NCI-H446 treated with DMSO at 0.1 percent for 48 hours (cell line): ENCODE results near the gene EPHA5.

Experiments
- DNase-seq: peaks from one replicate; lab custom pipeline; 2025; lab: John Stamatoyannopoulos, UW

EPHA5 gene

DNA sequence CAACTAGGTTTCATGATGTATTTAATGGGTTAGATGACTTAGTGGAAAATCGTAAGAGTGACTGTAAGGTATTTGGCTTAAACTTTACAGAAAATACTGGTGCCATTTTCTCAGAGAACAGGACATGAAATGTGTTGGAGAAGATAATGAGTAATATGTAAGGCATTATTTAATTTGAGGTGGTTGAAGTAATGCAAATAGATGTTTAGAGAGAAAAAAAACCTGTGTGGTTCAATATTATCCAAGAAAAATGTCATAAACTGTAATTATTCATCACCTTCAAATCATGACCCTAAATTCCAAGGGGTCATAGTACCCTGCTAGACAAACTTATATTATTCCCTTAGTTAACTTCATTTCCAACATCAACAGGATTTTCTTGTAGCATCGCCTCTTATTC, 171.7 kb downstream of the EPHA5 start:
- no peak for DNase-seq

DNA sequence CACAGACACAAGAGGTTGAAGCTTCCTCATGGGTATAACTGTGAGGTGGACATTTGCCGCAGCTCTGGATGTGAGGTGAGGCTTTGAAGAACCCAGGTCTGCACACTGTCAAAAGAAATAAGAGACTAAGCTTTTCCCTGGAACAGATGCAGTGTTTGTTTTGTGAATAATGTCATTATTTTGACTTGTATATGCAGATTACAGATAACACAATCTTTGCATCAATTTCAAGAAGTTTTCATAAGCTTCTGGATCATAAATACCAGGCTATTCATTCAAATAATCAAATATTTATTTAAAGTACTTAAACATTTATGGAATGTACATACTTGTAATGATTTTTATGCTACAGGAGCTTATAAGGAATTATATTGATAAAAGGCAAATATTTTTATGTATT, 174.8 kb downstream of the EPHA5 start:
- no peak for DNase-seq

DNA sequence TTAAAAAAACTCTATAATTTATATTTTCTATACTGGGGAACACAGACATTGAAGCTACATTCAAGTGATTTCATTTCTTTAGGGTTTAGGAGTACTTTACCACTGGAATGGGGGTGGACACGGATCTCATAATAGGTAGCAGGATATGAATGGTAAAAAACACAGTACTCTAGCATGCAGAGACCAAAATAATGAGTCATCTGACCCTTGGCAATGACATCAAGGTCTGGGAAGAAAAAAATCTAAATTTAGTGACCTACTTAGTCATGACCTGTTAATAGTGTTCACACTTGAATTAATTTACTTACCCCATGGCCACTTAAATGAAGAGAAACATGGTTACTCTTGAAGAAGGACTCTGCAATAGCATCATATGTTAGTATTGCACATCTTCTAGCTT, 187.9 kb downstream of the EPHA5 start:
- DNase-seq: no peak

DNA sequence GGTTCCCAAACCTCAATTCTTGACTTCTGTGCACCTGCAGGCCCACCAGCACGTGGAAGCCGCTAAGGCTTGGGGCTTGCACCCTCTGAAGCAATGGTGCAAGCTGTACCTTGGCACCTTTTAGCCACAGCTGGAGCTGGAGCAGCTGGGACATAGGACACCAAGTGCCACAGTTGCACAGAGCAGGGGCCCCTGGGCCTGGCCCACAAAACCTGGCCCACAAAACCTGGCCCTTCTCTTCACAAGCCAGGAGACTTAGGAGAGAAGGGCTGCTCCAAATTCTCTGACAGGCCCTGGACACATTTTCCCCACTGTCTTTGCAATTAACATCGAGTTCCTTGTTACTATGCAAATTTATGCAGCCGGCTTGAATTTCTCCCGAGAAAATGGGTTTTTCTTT, 197.8 kb downstream of the EPHA5 start:
- no peak for DNase-seq

DNA sequence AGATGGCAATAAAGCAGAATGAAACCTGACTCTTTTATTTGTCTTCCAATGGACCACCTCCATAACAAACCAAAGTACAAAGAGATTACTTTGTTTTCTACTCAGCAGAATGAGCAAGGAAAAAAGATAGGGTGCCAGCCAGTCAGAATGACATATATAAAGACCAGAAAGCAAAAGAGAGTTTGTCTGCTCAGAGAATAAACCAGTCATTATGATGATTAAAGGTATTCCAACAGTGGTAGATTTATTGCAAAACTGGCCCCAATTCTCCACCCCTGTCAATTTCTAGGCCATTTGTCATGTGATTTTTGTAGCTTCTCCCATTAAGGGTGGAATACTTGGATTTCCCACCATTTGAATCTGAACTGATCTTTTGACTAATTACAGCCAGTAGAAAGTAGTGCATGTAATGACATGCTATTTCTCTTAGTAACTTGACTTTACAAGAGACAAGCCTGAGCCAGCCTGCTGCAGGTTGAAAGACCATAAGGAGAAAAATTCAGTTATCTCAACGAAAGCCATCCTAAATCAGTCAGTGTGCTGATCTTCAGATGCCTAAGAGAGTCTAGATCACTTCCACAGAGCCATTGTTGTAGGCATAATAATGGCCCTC, 203.1 kb downstream of the EPHA5 start:
- no peak for DNase-seq

DNA sequence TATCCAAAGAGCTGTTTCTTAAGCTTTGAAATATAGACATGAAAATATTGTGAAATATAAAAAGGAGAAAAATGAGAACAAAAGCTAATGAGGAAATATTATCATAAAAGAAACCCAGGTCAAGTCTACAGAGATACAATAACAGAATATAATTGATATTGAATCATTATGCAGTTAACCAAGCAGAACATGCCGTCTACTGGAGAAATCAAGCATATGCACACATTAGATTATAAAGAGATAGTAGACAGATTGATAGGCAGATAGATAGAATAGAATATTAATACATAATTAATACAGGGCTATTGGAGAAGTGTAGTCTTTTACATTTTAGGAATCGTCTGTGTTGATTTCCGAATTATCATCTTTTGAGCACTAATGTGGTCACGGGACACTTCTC, 208.5 kb downstream of the EPHA5 start:
- DNase-seq: no peak

DNA sequence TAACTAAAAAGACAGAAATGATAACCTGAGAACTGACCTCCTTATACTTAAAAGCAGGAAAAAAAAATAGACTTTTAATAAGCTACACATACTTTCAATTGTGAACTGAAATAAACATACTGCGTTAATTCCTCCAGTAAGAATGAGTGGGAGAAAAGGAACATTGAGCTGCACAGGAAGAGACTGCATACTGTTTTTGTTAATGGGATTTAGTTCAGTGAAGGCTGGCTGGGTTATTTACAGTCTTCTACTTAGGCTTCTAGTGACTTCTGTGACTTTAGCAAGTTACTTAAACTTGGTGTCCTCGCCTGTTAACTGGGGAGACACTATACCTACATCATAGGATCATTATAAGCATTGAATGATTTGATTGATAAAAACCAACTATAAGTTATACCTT, 213.3 kb downstream of the EPHA5 start:
- DNase-seq: no peak

DNA sequence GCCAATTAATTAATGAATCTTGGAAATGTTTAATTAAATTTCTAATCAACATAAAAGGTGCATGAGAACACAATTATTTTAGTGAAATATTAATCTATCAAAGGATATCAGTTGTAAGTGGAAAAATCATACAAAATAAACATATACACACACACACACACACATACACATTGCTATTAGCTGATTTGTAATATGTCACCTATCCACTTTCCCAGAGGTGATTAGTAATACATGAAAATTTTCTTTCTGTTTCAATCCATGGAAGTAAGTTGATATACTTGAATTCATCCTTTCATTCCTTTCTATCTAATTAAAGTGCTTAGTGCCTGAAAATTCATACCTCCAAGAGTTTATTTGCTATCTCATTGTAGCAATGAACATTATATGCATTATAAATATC, 213.7 kb downstream of the EPHA5 start:
- DNase-seq: no peak

DNA sequence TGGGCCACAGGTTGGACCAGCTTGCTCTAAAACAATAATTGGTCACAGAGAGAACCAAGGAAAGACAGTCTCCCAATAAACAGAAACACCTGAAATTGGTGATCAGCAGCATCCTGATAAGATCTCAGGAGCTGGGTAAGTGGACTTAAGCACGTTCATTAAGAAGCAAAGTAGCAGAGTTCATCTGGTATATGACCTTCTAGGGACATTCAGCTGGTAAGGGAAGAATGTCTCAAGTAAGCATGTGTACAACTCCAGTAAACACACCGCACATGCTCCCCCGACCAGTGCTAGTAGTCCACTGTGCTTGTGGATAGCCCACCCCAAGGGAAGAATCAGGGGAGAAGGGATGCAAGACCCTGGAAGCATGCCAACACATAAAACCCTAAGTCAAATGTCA, 216.9 kb downstream of the EPHA5 start:
- DNase-seq: no peak

DNA sequence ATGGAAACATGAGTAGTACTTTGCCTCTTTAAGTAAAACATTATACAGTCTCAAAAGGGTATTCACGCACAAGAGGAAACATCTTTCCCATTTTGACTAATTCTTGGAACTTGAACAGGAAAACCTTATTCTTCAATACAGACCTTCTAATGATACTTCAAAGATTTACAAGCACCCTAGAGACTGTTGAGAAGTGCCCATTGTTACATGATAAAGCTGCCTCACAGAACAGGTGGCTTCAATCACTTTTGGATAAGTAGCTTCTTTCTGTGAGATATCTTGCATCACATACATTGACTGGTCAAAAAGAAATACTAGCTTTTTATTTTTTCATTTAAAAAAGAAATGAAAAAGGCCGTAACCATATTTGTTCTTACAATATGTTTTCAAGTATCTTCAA, 219.4 kb downstream of the EPHA5 start:
- no peak for DNase-seq

DNA sequence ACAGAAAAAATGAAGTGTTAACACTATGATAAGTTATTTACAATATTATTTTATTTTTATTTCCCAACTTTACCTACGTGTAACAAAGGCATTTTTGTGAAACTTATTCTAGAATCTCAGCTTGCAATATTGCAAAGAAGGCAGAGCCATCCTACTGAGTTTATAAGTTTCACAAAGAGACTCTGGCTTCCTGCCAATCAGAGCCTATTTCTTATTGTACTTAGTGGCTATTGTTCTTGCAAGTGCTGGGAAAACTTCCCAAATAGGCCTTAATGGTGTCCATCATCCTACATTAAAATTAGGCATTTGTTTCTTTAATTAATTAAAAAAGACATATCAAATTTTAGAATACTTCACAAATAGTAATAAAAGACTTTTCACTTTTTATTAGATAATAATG, 233.2 kb downstream of the EPHA5 start:
- no peak for DNase-seq

DNA sequence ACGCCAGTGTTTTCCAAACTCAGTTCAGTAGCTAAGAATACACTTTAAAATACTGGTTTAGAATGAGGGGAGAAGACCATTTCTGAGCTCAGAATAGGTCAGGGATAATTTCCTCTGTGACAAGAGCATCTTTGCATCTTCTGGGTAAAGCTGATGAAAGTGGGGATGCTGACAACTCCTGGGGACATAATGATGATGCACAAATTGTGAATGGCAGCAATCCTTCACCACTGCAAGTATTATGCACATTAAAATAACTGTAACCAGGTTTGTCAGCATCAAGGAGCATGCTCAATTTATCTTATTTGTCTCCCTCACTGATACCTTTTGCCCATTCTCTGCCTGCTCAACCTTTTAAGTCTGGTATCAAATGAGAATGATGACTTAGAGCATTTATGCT, 248.2 kb downstream of the EPHA5 start:
- no peak for DNase-seq

DNA sequence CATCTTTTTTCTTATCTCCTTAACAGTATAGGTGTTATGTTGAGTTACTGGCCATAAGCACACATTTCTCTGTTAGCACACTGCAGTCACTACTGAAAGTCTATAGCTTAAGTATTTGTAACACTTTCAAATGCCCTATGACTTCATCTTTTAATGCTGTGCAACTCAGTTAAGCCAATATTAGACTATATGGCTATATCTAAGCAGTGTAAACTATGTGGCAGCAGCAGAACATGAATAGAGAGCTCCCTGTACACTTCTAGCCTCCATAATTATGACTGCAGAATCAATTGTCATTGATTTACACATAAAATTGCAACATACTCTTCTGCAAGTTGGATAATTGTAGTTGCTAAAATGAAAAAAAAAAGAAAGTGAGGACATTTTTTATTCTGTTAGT, 250.3 kb downstream of the EPHA5 start:
- DNase-seq: no peak

DNA sequence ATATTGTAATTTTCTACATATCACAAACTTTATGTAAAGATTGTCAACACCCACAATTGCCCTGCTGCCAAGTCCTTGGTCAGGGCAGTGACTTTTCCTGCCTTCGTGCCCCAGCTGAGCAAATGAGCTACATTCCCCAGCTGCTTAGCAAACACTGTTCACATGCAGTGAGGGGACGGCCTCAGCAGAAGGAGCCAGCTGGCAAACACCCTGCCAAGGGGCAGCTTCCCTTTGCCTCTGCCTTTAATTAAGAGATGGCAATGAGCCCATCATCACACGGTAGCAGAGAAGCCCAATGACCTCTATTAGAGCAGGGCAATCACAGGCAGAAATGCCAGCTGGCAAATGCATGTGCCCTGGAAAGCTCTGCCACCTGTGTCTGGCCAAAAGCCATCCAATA, 253.4 kb downstream of the EPHA5 start:
- peak; percentile 97 for DNase-seq

DNA sequence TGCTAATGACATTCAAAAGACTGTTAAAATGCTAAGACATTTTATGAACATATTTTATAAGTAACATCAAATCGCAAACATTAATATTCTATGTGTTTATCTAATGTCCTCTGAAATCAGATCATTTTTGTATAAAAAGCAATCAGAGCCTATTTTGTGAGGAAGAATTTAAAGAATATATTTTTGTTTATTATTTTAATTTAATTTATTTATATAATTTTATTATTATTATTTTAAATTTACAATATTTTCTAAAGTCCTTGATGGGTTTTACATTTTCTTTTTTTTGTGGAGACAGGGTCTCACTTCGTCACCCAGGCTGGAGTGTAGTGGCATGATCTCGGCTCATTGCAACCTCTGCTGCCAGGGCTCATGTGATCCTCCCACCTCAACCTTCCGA, 262.8 kb downstream of the EPHA5 start:
- no peak for DNase-seq

DNA sequence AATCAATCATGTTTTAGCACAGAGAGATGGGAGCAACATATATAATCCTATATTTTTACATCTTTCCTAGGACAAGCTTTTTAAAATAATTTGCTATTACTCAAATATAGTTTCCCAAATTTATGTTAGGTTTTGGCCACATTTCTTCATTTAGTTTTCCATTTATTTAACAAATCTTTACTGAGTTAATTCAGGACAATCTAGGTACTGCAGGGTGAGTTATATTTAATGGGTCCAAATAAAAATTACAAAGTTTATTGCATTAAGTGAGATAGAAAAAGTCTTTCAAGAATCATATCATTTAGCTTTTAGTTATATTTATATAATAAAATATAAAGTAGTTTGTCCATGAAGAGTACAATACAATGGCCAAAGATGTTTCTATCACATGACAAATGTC, 269.2 kb downstream of the EPHA5 start:
- no peak for DNase-seq

DNA sequence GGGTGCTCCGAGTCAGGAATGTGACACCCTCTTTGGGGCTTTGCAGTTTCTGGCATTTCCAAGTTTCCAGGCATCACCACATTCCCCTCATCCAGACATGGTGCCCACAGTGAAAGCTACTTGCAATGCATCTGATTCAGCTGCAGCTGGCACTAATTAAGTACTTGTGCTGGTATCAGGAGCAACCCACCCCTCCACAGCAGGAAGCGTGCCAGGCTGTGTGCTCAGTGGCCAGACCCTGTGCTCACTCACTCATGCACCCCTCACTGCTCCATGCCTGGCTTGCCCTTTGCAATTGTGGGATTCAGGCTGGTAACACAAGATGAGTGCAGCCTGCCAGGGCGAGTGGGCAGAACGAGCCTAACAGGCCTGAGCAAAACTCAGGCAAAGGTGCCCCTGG, 271.2 kb downstream of the EPHA5 start:
- DNase-seq: peak; percentile 9

DNA sequence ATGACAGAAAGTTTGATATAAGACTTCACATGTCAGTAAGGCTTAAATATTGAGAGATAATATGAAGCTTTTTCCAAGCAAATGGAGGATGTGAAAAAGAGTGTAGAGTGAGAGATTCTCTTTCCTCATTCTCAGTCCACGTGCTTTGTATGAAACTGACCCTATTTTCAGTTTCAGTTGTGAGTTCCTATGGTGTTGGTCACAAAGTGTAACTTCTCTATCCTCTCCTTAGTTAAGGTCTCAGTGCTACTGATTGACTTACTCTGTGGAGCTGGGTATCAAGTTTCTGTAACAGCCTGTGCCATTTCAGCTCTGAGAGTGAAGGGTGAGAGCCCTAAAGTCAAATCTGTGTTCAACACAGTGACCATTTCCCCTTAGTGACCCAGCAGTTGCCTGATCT, 277.2 kb downstream of the EPHA5 start:
- no peak for DNase-seq

DNA sequence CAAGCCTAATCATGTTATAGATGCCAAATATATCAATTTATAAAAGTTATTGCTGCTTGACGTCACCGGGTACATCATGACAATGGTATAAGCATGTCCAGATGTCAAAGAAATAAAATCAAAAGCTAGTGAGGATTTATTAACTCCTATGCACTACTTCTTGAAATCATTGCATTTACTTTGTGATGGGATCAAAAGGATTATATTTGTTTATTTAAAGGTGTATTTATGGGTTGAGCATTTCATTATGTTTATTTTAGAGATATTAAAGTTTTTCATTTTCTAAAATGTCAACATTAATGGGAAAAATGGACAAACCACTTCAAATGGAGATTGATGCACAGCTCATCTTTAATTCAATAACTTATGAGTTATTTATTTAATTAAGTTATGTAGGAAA, 277.8 kb downstream of the EPHA5 start:
- DNase-seq: no peak

DNA sequence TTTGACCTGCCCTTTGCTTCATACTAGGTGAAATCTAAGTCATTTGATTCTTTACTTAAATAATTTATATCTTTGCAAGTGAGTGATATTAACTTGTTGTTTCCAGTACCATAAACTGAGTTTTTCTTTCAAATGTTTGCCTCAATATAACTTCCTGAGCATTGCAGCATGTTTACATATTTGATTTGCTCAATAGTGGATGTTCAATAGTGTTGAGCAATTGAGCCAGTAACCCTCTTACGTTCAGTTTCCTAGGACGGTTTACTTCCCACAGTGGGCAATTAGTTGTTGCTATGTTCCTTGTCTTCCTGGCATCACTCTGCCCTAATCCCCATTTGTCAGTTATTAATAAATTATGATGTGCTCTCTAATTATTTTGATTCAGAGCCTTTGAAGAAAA, 278.5 kb downstream of the EPHA5 start:
- DNase-seq: peak; percentile 25

DNA sequence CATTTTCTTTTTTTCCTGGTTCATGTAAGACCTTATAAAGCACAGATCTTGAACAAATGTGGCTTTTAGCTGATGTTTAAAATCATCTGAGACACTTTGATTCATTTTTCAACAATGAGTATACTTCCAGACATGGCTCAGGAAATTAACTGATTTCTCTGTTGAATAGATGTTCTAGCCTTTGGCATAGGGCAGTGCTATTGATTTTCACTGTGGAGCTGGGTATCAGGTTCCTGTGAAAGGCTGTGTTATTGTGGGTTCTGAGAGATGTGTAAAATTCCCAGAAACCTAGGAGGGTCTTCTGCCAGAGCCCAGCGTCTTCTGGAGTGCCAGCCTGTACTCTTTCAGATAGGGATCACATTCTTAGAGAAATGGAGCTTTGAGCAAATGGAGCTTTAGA, 278.9 kb downstream of the EPHA5 start:
- DNase-seq: no peak

DNA sequence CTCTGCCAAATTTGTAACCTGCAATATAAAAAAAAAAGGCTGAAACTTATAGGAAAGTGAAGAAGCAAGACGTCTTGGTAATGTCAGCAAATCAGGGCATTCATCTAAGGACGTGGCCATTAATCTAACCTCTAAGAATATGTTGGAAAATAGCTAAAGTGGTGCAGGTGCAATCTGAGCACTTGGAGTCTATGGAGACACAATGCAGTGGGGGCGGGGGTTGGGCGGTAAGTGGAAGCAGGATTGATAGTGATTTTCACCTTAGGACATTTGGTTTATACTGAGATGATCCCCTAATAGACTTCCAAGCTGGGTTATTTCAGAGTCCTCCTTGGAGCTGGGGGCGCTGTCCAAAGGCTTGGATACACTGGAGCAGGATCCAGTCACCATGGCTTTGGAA, 283.4 kb downstream of the EPHA5 start:
- no peak for DNase-seq

DNA sequence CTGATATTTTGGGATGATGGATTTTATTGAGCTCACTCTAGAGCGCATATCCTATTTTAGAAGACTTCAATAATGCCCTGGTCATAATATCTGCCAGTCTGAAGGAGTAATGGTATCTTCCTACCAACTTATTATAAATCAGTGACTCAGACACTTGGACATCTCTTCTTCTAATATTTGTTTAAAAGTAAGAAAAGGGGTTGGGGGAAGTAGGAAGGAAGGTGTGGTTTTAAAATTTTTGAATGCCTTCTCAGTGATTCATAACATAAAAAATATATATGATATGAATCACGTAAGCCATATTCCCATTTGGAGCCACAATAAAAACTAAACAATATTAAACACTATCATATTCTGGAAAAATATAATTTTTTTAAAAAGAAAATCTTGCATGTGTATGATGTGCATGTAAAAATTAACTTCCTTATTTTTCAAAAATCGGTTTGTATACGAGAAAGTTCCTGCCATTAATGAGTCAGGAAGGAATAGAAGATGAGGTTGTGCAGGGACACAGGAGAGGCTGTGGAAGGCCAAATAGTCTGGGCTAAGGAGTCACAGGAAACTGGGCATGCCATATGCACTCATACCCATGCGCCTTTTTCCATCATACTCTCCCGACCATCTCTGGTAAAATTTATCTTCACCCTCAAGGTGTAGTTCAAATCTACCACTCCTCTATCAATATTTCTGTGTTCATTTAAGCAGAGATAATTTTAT, 286.5 kb downstream of the EPHA5 start:
- DNase-seq: no peak

DNA sequence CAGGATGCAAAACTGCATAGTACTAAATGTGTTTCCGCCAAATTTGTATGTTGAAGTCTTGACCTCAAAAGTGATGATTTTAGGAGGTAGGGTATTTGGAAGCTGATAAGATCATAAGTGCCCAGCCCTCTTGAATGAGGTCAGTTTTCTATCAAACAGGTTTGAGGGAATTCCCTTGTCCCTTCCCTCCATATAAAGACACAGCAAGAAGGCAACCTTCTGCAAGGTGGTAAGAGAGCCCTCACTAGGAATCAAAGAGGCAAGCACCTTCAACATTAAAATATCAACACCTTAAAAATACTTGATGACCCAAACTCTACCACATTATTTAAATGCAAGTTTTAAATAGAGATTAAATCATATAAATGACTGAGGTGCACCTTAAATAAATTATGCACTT, 288.6 kb downstream of the EPHA5 start:
- no peak for DNase-seq
